Measurements from ENCODE around the gene POFUT2.

Gene POFUT2

GRCh38 chr21:45284456-45284741 is 3.3 kb downstream of the POFUT2 start:
- DNase-seq (ENCODE audit: insufficient read length, low spot score) (no peak), FAIRE-seq (no peak)

GRCh38 chr21:45283611-45284455 is 3.9 kb downstream of the POFUT2 start:
- FAIRE-seq (no peak), DNase-seq (ENCODE audit: insufficient read length, low spot score) (no peak)

- FAIRE-seq (no peak), DNase-seq (ENCODE audit: insufficient read length, low spot score) (no peak)
These were observed 4.6 kb downstream of the POFUT2 start for GRCh38 chr21:45283035-45283610.

GRCh38 chr21:45282283-45283034 is 5.2 kb downstream of the POFUT2 start:
- no peak for DNase-seq (ENCODE audit: insufficient read length, low spot score)
- FAIRE-seq, result no peak

GRCh38 chr21:45281411-45282282 is 6.0 kb downstream of the POFUT2 start:
- FAIRE-seq (no peak), DNase-seq (ENCODE audit: insufficient read length, low spot score) (no peak)

GRCh38 chr21:45280969-45281368 is 6.7 kb downstream of the POFUT2 start:
- DNase-seq (ENCODE audit: insufficient read length, low spot score) (no peak), FAIRE-seq (no peak)

- FAIRE-seq, result no peak
These were observed 7.4 kb downstream of the POFUT2 start for GRCh38 chr21:45280178-45280821.

GRCh38 chr21:45279446-45280177 is 8.1 kb downstream of the POFUT2 start:
- no peak for DNase-seq (ENCODE audit: insufficient read length, low spot score)
- FAIRE-seq, result no peak

More at GRCh38 chr21:45280178-45280821, 7.4 kb downstream of the POFUT2 start:
- no peak for DNase-seq (ENCODE audit: insufficient read length, low spot score)

- FAIRE-seq (no peak), DNase-seq (ENCODE audit: insufficient read length, low spot score) (no peak)
These were observed 9.4 kb downstream of the POFUT2 start for GRCh38 chr21:45278156-45278911.

GRCh38 chr21:45277101-45278045 is 10.3 kb downstream of the POFUT2 start:
- FAIRE-seq (no peak), DNase-seq (ENCODE audit: insufficient read length, low spot score) (no peak)

- FAIRE-seq (no peak), DNase-seq (ENCODE audit: insufficient read length, low spot score) (no peak)
These were observed 11.1 kb downstream of the POFUT2 start for GRCh38 chr21:45276596-45276995.

GRCh38 chr21:45270306-45270821 is 17.3 kb downstream of the POFUT2 start:
- DNase-seq (ENCODE audit: insufficient read length, low spot score) (no peak), FAIRE-seq (no peak)

- no peak for DNase-seq (ENCODE audit: insufficient read length, low spot score)
- no peak for FAIRE-seq
These were observed 17.8 kb downstream of the POFUT2 start for GRCh38 chr21:45269861-45270260.

GRCh38 chr21:45267390-45267760 is 20.3 kb downstream of the POFUT2 start:
- DNase-seq (ENCODE audit: insufficient read length, low spot score) (no peak), FAIRE-seq (no peak)

- no peak for FAIRE-seq
- DNase-seq (ENCODE audit: insufficient read length, low spot score), result no peak
These were observed 20.9 kb downstream of the POFUT2 start for GRCh38 chr21:45266518-45267389.

- FAIRE-seq, result no peak
These were observed 21.8 kb downstream of the POFUT2 start for GRCh38 chr21:45265721-45266517.

More at GRCh38 chr21:45265721-45266517, 21.8 kb downstream of the POFUT2 start:
- DNase-seq (ENCODE audit: insufficient read length, low spot score), result no peak
